Inferior parietal cortex (tissue), 1 donor: ENCODE measurements around the gene GTPBP2.
"Not testable (repeated sequence)": the region's sequence is repeated elsewhere in the genome, so short reads cannot be mapped to it uniquely, and the experiment has no call there.

ENCODE experiments used
- DNase-seq: peaks from one replicate; pipeline ENCODE4 v3.0.0-alpha.2; 2016; ENCODE audit errors: extremely low spot score

GTPBP2 gene

DNA sequence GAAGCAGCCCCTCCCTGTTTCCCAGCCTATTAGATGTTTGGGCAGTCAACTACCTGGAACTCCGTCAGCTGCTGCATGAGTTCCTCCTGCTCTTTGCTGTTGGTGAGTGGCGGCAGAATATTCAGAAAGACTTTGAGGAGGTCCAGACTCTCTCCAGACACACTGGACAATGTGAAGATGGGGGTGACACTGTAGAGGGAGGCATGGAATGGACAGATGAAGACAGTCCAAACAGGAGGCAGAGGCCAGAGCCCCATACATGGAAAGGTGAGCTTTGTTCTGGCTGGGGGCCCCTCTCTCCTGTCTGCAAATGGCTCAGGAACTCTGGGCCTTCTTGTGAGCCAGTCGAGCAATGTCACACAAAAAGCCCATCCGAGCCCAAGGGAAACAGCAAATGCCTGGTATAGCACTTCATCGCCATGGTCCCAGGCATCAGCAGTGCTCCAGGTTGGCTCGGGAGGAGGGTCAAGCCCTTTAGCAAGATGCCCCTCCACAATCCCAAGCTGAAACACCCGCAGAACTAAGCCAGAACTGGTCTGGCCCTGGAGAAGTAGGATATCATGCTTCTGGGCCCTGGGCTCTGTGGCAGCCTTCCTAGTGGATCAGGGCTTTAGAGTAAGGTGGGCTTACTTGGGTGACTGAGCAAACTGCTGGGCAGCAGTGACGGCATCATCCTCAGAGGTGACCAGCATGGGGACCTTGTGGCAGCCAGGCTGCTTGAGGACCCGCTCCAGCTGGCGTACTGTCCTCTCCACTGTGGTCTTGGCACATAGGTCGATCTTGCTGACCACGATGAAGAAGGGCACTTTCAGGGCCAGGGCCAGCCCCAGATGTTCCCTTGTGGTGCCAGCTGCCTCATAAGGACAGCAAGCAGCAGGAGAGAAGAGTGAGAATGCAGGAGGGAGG, 4.9 kb downstream of the GTPBP2 start:
- DNase-seq: no peak

DNA sequence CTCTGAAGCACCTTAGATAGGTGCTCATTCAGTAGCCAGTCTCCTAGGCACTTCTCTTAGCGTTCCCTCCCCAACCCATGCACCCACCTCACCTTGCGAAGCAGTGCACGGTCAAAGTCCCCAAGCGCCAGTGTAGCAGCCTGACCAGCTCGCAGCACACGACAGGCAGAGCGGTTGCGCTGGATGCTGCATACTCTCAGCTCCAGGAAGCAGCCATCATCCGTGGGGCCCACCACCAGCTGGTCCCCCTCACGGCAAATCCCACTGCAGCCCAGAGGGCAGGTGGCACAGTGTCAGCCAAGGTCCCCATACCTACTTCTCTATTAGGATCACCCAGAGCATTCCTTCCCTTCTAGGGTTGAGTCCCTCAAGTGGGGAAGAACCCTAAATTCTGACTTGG, 6.5 kb downstream of the GTPBP2 start:
- no peak for DNase-seq

DNA sequence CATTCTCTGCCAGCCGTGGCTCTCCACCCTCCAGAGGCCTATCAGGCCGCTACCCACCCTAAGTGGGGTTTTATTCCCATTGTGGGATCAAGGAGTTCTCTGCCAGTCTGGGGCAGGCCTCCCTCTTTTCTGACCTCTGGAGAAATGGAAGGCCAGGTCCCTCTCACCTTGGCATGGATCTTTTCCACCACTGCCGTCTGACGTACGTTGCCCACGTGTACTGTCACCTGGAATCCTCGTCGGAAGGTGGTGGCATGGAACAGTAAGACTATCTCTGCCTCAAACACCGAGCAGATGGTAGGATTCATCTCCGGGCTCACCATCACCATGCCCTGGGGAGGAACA, 7.3 kb downstream of the GTPBP2 start:
- no peak for DNase-seq

DNA sequence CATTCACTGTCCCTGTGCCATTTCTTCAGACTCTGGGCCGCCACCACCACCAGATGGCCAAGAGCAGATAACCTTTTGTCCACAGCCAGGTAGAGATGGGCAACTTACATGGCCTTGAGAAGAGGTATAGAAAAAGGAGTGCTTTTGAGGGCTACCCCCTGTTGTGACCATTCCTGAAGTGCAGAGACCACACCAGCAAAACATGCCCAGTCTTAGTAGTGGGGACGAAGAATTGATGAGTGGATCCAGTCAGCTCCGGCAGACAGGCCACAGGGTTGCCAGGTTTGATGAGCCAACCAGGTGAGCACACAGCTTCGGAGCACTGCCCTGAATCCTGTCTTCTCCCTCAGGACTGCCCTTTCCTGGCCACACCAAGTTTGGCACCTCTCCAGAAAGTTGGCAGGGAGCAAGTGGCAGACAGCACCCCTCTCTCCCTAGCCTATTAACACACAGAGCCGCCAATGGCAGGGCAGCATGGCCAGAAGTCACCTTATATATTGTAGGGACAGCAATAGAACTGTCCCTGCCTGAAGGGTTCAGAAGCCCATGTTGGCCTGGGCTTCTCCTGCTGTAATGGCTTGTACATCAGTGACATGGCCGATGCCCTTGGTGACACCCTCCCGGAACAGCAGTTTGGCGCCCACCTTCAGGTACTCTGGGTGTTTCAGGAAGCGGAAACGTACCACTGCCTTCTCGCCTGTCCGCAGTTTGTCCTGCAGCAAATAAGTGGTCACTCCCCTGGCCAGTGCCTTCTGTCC, 7.8 kb downstream of the GTPBP2 start:
- DNase-seq: no peak

DNA sequence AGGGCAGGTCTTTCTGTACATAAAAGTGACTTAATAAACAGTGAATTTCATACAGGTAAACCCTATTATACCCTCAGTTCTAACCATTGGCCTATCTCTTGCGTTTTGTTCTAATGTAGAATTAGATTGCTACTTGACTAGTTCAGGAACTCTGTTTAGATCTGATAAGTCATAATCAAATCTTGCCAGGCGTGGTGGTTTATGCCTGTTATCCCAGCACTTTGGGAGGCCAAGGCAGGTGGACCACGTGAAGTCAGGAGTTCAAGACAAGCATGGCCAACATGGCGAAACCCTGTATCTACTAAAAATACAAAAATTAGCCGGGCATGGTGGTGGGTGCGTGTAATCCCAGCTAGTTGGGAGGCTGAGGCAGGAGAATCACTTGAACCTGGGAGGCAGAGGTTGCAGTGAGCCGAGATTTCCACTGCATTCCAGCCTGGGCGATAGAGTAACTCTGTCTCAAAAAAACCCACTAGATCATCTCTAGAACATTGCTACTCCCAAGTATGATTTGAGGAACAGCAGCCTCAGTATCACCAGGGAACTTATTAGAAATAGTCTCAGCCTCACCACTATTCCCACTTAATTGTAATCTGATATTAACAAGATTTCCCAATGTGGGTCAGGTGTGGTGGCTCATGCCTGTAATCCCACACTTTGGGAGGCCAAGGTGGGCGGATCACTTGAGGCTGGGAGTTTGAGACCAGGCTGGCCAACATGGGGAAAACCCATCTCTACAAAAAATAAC, 12.2 kb downstream of the GTPBP2 start:
- no peak for DNase-seq

DNA sequence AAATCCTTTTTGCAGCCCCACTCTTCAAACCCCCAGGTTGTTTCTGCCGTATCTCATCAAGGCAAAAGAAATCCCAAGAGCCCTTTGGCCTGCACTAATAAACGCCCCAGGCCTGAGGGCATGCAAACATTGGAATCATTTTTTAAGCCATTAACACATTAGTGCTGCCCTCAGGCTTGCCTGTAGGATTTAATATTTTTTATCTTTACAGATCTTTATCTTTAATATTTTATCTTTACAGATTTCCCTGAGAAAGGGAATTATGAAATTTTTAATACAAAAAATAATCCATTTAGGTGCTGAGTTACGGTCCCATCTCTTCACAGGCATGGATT, 14.7 kb downstream of the GTPBP2 start:
- DNase-seq: no peak

DNA sequence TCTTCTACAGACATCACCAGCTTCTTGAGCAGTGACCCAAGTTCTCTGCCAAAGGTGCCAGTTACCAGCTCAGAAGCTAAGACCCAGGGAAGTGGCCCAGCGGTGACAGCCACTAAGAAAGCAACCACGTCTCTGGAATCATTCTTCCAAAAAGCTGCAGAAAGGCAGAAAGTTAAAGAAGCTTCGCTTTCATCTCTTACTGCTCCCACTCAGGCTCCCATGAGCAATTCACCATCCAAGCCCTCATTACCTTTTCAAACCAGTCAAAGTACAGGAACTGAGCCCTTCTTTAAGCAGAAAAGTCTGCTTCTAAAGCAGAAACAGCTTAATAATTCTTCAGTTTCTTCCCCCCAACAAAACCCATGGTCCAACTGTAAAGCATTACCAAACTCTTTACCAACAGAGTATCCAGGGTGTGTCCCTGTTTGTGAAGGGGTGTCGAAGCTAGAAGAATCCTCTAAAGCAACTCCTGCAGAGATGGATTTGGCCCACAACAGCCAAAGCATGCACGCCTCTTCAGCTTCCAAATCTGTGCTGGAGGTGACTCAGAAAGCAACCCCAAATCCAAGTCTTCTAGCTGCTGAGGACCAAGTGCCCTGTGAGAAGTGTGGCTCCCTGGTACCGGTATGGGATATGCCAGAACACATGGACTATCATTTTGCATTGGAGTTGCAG, 15.2 kb downstream of the GTPBP2 start:
- no peak for DNase-seq

DNA sequence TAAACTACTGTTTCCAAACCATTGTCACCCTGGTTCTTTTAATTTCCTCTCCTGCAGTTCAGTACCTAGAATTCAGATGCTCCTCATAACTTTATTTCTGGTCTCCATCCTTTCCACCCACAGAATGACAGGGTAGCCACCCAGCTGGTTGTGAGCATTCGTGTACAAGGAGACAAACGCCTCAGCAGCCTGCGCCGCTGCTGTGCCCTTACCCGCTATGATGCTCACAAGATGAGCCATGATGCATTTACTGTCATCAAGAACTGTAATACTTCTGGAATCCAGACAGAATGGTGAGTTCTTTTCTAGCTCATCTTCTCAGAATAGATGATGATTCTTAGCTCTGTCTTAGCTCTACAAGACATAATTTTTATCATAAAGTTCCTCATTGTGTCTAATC, 18.6 kb downstream of the GTPBP2 start:
- no peak for DNase-seq

DNA sequence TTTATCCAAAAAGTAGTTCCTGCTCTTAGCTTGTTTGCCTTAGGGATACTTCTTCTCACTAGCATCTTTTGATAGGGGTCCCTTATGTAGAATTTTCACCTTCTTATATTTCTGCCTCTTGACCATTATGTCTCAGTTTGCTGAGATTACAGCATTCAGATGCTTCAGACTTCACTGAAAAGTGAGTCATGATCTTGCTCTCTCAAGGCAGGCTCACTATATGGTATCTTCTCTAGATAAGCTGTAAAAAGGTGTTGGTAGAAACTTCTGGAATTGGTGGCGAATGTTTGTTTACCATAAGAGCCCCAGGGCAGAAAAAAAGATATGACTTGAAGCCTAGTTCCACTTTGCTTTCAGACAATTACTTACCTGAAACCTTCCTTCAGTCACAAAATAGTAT, 19.7 kb downstream of the GTPBP2 start:
- no peak for DNase-seq

DNA sequence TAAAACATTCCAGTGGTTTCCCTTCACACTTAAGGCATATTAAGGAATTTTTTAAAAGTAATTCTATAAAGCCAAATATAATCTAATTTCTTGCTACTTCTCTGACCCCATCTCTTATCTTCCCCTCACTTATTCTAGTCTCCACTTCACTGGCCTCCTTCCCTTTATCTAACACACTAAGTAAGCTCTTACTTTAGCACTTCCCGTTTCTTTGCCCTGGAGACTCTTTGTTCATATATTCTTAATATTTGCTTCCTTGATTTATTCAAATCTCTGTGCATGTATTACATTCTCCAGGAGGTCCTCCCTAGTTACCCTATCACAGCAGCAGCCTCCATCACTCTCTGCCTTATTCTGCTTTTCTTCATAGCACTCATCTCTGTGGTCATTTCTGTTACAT, 20.3 kb downstream of the GTPBP2 start:
- no peak for DNase-seq

DNA sequence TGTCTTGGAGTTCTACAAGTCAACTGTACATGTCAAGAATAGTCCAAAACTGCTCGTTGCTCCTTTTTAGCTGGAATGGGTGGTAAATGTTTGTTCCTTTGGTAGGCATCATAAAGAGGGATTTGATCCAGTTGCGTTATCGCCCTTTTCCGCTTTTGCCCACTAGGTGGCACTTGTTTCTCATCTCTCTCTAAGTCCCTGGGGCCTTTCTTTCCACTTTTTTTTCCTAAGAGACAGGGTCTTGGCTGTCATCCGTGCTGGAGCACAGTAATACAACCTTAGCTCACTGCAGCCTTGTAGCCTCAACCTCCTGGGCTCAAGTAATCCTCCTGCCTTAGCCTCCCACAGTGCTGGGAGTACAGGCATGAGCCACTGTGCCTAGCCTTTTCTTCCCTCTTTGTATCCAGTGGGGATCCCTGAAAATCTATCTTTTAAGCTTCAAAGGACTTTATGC, 20.7 kb downstream of the GTPBP2 start:
- DNase-seq: peak; percentile 88

DNA sequence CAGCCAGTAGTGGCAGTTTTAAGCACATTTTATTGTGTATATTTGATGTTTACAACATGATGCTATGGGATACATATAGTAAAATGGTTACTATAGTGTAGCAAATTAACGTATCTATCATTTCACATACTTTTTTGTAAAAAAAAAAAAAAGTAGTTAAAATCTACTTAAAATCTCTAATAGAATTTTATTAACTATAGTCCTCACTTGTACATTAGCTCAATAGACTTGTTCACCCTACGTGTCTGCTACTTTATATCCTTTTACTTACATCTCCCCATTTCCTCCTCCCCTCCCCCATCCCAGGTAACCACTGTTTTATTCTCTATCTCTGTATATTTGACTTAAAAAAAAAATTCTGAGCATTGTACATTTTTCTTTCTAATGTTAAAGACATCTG, 23.0 kb downstream of the GTPBP2 start:
- no peak for DNase-seq

DNA sequence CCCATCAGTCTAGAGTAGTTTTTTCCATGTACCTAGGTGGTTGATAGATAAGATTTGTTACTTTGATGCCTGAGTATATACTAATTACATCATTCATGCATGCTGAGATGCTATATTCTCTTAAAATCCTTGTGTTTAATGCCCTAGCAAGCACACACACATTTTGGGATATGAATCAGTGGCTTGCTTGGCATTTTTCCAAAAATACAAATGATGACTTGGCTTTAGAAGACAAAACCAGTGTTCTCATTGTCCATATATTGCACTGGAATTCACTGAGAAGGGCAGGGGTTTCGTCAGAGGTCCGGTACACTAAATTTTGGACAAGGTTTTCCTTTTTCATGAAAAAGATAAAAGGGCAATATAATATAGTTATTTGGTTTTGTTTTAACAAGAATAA, 24.9 kb downstream of the GTPBP2 start:
- DNase-seq: no peak

DNA sequence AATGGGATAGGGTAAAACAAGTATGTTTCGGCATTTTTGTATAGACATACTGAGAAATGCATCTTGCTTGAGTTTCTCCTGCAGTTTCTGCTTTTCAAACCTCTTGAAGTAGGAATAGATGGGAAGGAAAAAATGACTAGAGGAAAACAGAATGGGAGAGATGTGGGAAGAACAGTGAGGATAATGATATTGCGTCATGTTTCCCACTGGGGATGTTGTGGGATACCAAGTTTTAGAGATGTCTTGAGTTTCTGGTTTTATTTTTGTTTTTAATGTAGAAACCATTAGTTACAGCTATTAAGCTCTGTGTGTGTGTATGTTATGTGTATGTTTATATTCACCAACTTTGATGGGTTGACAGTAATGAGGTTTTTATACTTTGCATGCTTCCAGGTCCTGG, 28.5 kb downstream of the GTPBP2 start:
- DNase-seq: no peak

DNA sequence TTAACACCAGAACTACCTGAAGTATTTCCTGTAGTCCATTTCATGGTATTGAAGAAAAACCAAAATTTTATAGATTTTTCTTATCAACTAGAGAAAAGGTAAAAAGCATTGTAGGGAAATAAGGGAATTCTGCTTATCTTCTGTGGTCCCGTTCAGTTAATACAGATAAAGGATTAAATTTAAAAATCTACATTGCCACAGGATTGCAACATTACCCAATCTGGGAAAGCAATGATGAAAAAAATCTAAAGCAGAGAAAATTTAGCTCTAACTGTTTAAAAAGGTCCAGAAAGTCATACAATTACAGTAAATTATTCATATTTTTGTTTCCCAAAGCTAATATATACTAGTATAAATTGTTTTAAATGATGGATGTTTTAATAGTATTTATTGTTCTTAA, 35.1 kb downstream of the GTPBP2 start:
- no peak for DNase-seq

DNA sequence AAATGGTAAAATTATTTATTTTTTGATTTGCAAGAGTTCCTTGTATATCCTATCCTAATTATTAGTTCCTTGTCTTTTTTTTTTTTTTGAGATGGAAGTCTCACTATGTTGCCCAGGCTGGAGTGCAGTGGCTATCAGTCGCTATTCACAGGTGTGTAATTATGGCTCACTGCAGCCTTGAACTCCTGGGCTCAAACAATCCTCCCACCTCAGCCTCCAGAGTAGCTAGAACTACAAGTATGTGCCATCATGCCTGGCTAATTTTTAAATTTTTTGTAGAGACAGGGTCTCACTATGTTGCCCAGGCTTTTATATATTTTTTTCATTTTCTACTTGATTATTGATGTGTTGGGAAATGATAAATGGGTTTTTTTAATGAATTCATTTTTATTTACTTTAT, 39.5 kb downstream of the GTPBP2 start:
- DNase-seq: not testable (repeated sequence)

DNA sequence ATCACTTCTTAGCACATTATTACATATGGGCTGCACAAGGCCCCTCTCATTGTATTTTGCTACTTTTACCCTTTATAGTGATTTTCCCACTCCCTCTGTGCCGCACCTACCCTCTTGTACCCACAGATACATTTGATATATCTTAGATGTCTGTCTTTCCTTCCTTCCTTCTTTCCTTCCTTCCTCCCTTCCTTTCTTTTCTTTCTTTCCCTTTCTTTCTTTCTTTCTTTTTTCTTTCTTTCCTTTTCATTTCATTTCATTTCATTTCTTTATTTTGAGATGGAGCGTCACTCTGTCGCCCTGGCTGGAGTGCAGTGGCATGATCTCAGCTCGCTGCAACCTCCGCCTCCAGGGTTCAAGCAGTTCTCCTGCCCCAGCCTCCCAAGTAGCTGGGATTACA, 40.9 kb downstream of the GTPBP2 start:
- DNase-seq: no peak

DNA sequence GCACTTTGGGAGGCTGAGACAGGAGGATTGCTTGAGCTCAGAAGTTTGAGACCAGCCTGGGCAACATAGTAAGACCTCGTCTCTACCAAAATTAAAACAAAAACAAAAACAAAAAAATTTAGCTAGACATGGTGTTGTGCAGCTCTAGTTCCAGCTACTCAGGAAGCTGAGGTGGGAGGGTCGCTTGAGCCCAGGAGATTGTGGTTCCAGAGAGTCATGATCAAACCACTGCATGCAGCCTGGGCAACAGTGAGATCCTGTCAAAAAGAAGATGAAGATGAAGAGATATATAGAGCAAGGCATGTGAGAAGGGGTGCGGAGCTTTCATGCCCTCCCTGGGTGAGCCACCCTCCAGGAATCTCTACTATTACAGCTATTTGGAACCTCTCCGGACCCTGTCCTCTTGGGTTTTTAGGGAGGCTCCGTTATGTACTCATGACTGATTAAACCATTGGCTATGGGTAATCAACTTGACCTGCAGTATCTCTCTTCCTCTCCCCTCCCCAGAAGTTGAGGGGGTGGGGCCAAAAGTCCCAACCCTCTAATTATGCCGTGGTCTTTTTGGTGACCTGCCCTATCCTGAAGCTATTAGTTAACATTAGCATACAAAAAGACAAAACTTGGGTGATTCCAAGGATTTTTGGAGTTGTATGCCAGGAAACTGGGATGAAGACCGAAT, 44.0 kb downstream of the GTPBP2 start:
- no peak for DNase-seq

DNA sequence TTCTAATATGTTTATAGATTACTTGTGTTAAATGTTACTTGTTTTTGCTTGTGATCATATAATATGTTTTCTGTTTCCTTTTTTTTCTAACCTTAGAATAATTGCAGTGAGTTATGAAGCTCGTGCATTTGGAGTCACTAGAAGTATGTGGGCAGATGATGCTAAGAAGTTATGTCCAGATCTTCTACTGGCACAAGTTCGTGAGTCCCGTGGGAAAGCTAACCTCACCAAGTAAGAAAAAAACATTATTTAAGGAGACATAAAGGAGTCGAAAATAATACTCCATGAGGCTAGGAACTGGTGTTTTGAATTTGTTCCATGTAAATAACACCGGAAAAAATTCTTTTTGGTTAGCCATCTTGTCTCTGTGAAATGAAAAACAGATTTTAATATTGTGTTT, 46.2 kb downstream of the GTPBP2 start:
- no peak for DNase-seq

DNA sequence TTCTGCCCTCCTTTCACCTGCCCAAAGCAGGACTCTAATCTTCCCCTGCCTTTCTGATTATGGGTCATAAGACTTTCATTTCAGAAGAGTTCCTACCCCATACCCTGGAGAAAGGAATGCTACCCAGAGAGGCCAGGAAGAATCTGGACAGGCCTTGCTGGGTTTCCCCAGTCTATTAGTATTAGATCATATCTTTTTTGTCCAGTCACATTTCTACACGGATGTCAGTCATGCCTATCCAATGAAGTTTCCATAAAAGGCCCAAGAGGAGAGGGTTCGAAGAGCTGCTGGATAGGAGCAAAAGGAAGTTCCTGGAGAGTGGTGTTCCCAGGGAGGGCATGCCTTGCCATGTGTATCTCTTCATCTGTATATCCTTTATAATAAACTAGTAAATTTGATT, 49.9 kb downstream of the GTPBP2 start:
- no peak for DNase-seq

DNA sequence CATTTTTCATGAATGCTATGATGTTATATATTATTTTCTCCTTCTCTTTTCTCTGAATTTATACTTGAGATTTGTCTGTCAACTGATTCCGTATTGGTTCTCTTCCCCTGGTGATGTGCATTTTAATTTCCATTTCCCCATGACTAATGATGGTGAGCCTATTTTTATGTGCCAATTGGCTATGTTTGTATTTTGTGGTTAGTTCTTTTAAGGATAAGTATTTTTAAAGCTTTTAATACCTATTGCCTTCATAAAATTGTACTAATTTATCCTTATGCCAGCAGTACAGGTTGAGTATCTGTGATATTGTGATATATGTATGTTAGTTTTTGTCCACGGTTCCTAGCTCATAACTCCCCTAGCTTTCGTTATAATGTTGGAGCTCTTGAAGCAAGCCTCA, 50.3 kb downstream of the GTPBP2 start:
- no peak for DNase-seq
